Cardiac septum (tissue), 1 donor: Measurements from ENCODE around the gene THOC6. TPM values are rescaled to one million over a fixed set of nuclear protein-coding genes. Genes with fewer than 3 reads are reported as not detected.

ENCODE experiments used
- DNase-seq: peaks from one replicate; pipeline ENCODE4 v3.0.0-alpha.2; 2020; ENCODE audit warnings: low spot score
- intact Hi-C: fragments of 100-400 bp; cut with DNase I; formaldehyde crosslinking; loops from one replicate; pipeline ENCODE4 v1.14.0; 2022
- total RNA-seq: library from RNA; stranded (reverse); fragmentation: NEBNext Ultra II Directional; extraction: Animal tissue kit (Norgen Biotek cat#: 25700); gene quantifications from one replicate; pipeline ENCODE4 v1.2.1, GENCODE V29; 2021
- donor health status: DM: no; HTN: no; CAD: no.

The THOC6 gene
- total RNA-seq, 1 donor from 2014 or later, result 13.9 TPM

GRCh38 chr16:3026609-3027488 lies 3.0 kb downstream of the THOC6 start:
- intact Hi-C loops, result no loop called here

GRCh38 chr16:3027489-3027795 lies 3.6 kb downstream of the THOC6 start:
- no peak for DNase-seq

More at GRCh38 chr16:3026609-3027488, 3.0 kb downstream of the THOC6 start:
- no peak for DNase-seq

GRCh38 chr16:3027983-3028715 lies 4.3 kb downstream of the THOC6 start:
- DNase-seq, result peak; percentile 93
- intact Hi-C loops, result no loop called here

More at GRCh38 chr16:3027489-3027795, 3.6 kb downstream of the THOC6 start:
- intact Hi-C loops, result no loop called here

- DNase-seq, result no peak
- intact Hi-C loops, result no loop called here
Observed at GRCh38 chr16:3028716-3029319, 5.0 kb downstream of the THOC6 start.

GRCh38 chr16:3029491-3030221 lies 5.8 kb downstream of the THOC6 start:
- intact Hi-C loops, result no loop called here
- DNase-seq, result no peak

- intact Hi-C loops, result no loop called here
- DNase-seq, result no peak
Observed at GRCh38 chr16:3030222-3031212, 6.7 kb downstream of the THOC6 start.

GRCh38 chr16:3032624-3033023 lies 8.8 kb downstream of the THOC6 start:
- DNase-seq, result no peak
- intact Hi-C loops, result no loop called here

GRCh38 chr16:3035289-3035971 lies 11.6 kb downstream of the THOC6 start:
- DNase-seq, result no peak
- intact Hi-C loops, result no loop called here

GRCh38 chr16:3035972-3036725 lies 12.3 kb downstream of the THOC6 start:
- intact Hi-C loops, result no loop called here
- DNase-seq, result no peak

- no peak for DNase-seq
- intact Hi-C loops, result no loop called here
Observed at GRCh38 chr16:3036726-3037315, 13.0 kb downstream of the THOC6 start, which contains the start of gene BICDL2. BICDL2 (minus strand) TSS chr16:3036944; CDS start chr16:3035496, 1,448 bp downstream.

- no peak for DNase-seq
- intact Hi-C loops, result no loop called here
Observed at GRCh38 chr16:3038256-3038655, 14.4 kb downstream of the THOC6 start.

GRCh38 chr16:3038896-3039295 lies 15.1 kb downstream of the THOC6 start:
- intact Hi-C loops, result no loop called here
- no peak for DNase-seq

- no peak for DNase-seq
- intact Hi-C loops, result no loop called here
Observed at GRCh38 chr16:3042376-3042775, 18.5 kb downstream of the THOC6 start.

- no peak for DNase-seq
Observed at GRCh38 chr16:3044708-3045107, 20.9 kb downstream of the THOC6 start.

GRCh38 chr16:3045758-3046640 lies 22.2 kb downstream of the THOC6 start, which contains the start of gene MMP25:
MMP25 (plus strand) TSS chr16:3046561; CDS start chr16:3046918, 357 bp downstream.
- intact Hi-C loops, result no loop called here

More at GRCh38 chr16:3044708-3045107, 20.9 kb downstream of the THOC6 start:
- intact Hi-C loops, result no loop called here

More at GRCh38 chr16:3045758-3046640, 22.2 kb downstream of the THOC6 start, which contains the start of gene MMP25:
- DNase-seq, result peak; percentile 85
